ENCODE measurements around the gene FGFRL1. TPM values are rescaled to one million over a fixed set of nuclear protein-coding genes. Genes with fewer than 3 reads are reported as not detected.

The FGFRL1 gene
- total and polyA plus RNA-seq, 3 donors from 2014 or later: 13.7 to 25.6 (median 14.4) TPM

GRCh38 chr4:1060121-1060520 is 48.7 kb downstream of the FGFRL1 start:
- H3K27ac ChIP-seq: no peak overlapping the region
- no peaks in the 10 kb centered on the region for H3K4me1 ChIP-seq
- no peak for DNase-seq
- 69 to 74% methylated on average over 9 to 10 of the region's 10 CpGs for WGBS, 2 donors
- no peaks in the 10 kb centered on the region for H3K27me3 ChIP-seq
- H3K9me3 ChIP-seq: no peaks in the 10 kb centered on the region
- H3K4me3 ChIP-seq: no peak overlapping the region
- H3K36me3 ChIP-seq (ENCODE audit: low read depth, missing control alignments): no peaks in the 10 kb centered on the region
- intact Hi-C loops (cut with DNase I; ENCODE audit: low total_unique reads): no loop called here
- TF ChIP-seq POLR2A (IDR thresholded peaks at IDR 0.05) (no peak), CTCF (IDR thresholded peaks at IDR 0.05) (no peak)

- Histone ChIP-seq H3K27me3 (no peaks in the 10 kb centered on the region), H3K36me3 (ENCODE audit: low read depth, missing control alignments) (no peaks in the 10 kb centered on the region), H3K27ac (no peak overlapping the region), H3K4me3 (no peak overlapping the region), H3K4me1 (no peaks in the 10 kb centered on the region), H3K9me3 (no peaks in the 10 kb centered on the region)
- 93 to 94% methylated on average over 9 of the region's 9 CpGs for WGBS, 2 donors
- intact Hi-C loops (cut with DNase I; ENCODE audit: low total_unique reads): no loop called here
- DNase-seq: no peak
- no peak for TF ChIP-seq CTCF (IDR thresholded peaks at IDR 0.05)
- TF ChIP-seq POLR2A (IDR thresholded peaks at IDR 0.05): no peak
Observed at GRCh38 chr4:1060621-1061020, 49.2 kb downstream of the FGFRL1 start.

- no peak overlapping the region for H3K27ac ChIP-seq
- H3K9me3 ChIP-seq: no peaks in the 10 kb centered on the region
- intact Hi-C loops (cut with DNase I; ENCODE audit: low total_unique reads): no loop called here
- no peaks in the 10 kb centered on the region for H3K36me3 ChIP-seq (ENCODE audit: low read depth, missing control alignments)
- no peaks in the 10 kb centered on the region for H3K27me3 ChIP-seq
- no peaks in the 10 kb centered on the region for H3K4me1 ChIP-seq
- no peak for DNase-seq
- H3K4me3 ChIP-seq: no peak overlapping the region
- WGBS, 2 donors: 68 to 82% methylated on average over 10 to 14 of the region's 14 CpGs
- TF ChIP-seq POLR2A (IDR thresholded peaks at IDR 0.05): no peak
- no peak for TF ChIP-seq CTCF (IDR thresholded peaks at IDR 0.05)
Observed at GRCh38 chr4:1061056-1061700, 49.8 kb downstream of the FGFRL1 start.

GRCh38 chr4:1061760-1062159 is 50.3 kb downstream of the FGFRL1 start:
- Histone ChIP-seq H3K27ac (no peak overlapping the region), H3K9me3 (no peaks in the 10 kb centered on the region), H3K36me3 (ENCODE audit: low read depth, missing control alignments) (no peaks in the 10 kb centered on the region), H3K4me1 (no peaks in the 10 kb centered on the region), H3K4me3 (no peak overlapping the region), H3K27me3 (no peaks in the 10 kb centered on the region)
- TF ChIP-seq POLR2A (IDR thresholded peaks at IDR 0.05) (no peak), CTCF (IDR thresholded peaks at IDR 0.05) (no peak)
- 82 to 85% methylated on average over 6 of the region's 6 CpGs for whole genome bisulfite sequencing, 2 donors
- DNase-seq: no peak
- intact Hi-C loops (cut with DNase I; ENCODE audit: low total_unique reads): no loop called here

GRCh38 chr4:1062419-1062818 is 51.0 kb downstream of the FGFRL1 start:
- 73 to 85% methylated on average over 7 of the region's 7 CpGs for WGBS, 2 donors

More at GRCh38 chr4:1062419-1062818, 51.0 kb downstream of the FGFRL1 start:
- H3K36me3 ChIP-seq (ENCODE audit: low read depth, missing control alignments): no peaks in the 10 kb centered on the region
- TF ChIP-seq CTCF (IDR thresholded peaks at IDR 0.05) (no peak), POLR2A (IDR thresholded peaks at IDR 0.05) (no peak)
- H3K4me3 ChIP-seq: no peak overlapping the region
- DNase-seq: no peak
- no peak overlapping the region for H3K27ac ChIP-seq
- no peaks in the 10 kb centered on the region for H3K9me3 ChIP-seq
- intact Hi-C loops (cut with DNase I; ENCODE audit: low total_unique reads): no loop called here
- no peaks in the 10 kb centered on the region for H3K27me3 ChIP-seq
- H3K4me1 ChIP-seq: no peaks in the 10 kb centered on the region

All from testis (tissue), 3 donors.